ENCODE measurements around the gene ADGRD1.

ADGRD1 gene

DNA sequence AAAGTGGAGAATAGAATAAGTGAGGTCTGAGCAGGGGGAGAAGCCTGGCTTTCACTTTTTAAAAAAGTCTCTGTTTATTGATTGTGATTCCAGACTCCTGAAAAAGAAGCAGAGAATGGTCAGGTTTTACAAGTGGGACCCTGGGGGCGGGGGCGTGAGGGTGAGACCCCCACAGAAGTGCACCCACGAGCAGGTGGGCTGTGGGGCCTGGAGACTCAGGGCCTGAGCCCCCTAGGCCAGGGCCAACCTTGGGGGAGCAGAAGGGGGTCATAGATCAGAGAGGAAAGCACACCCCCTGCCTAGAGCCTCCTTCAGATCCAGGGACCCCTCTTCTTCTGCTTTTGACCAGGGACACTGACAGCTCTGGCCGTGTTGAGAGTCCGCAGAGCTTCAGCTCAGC lies 180.3 kb downstream of the ADGRD1 start:
- intact Hi-C loops (cut with DNase I; ENCODE audit: low total_unique reads): loop anchor here (2.0 kb wide), 1 partner anchor 217 kb away; no protein-coding TSS in a partner anchor
- TF ChIP-seq, protein P1, sequence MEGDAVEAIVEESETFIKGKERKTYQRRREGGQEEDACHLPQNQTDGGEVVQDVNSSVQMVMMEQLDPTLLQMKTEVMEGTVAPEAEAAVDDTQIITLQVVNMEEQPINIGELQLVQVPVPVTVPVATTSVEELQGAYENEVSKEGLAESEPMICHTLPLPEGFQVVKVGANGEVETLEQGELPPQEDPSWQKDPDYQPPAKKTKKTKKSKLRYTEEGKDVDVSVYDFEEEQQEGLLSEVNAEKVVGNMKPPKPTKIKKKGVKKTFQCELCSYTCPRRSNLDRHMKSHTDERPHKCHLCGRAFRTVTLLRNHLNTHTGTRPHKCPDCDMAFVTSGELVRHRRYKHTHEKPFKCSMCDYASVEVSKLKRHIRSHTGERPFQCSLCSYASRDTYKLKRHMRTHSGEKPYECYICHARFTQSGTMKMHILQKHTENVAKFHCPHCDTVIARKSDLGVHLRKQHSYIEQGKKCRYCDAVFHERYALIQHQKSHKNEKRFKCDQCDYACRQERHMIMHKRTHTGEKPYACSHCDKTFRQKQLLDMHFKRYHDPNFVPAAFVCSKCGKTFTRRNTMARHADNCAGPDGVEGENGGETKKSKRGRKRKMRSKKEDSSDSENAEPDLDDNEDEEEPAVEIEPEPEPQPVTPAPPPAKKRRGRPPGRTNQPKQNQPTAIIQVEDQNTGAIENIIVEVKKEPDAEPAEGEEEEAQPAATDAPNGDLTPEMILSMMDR (IDR thresholded peaks at IDR 0.05): no peak
- Histone ChIP-seq H3K4me1 (peaks cover 0 to 11% (median 8%) of the 10 kb centered on the region in 4 donors), H3K27ac (no peak overlapping the region), H3K9me3 (no peaks in the 10 kb centered on the region), H3K4me3 (no peak overlapping the region), H3K27me3 (no peaks in the 10 kb centered on the region), H3K36me3 (peaks cover 0 to 5% (median 4%) of the 10 kb centered on the region in 3 donors)
- DNase-seq: no peak

DNA sequence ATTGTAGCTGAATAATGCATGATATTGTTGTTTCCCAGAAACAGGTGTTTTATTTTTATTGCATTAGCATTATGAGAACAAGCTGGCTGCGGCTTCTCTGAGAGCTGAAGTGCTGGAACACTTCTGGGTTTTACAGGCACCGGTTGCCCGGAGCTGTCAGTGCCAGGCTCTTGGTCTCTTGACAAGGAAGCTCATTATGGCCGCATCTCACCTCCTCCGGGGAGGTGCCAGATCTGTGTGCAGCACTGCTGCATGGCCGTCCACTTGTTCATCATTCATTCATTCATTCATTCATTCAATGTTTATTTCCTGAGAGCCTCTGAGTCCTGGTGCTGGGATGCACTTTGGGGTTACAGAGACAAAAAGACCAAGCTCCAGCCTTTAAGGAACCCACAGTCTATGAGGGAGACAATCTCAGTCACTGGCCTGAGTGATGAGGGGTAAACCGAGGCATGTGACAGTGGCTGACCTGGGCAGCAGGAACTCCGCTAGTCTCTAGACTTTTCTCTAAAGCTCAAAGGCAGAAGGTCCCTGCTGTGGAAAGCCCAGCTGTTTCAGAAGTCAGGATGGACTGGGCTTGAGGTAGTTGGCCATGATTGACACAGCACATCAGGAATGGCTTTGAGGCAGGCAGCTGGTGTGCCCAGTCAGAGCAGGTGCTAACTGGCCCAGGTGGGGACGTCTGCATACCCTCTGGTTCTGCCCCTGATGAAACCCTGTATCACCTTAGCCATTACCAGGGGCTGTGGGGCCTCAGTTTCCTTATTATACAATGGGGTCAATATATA lies 181.0 kb downstream of the ADGRD1 start:
- no peak for DNase-seq
- Histone ChIP-seq H3K27me3 (no peaks in the 10 kb centered on the region), H3K9me3 (no peaks in the 10 kb centered on the region), H3K27ac (no peak overlapping the region), H3K36me3 (peaks cover 0 to 5% (median 4%) of the 10 kb centered on the region in 3 donors), H3K4me1 (peaks cover 0 to 11% (median 8%) of the 10 kb centered on the region in 4 donors), H3K4me3 (no peak overlapping the region)
- intact Hi-C loops (cut with DNase I; ENCODE audit: low total_unique reads): no loop called here
- TF ChIP-seq, protein P1 (IDR thresholded peaks at IDR 0.05): no peak

DNA sequence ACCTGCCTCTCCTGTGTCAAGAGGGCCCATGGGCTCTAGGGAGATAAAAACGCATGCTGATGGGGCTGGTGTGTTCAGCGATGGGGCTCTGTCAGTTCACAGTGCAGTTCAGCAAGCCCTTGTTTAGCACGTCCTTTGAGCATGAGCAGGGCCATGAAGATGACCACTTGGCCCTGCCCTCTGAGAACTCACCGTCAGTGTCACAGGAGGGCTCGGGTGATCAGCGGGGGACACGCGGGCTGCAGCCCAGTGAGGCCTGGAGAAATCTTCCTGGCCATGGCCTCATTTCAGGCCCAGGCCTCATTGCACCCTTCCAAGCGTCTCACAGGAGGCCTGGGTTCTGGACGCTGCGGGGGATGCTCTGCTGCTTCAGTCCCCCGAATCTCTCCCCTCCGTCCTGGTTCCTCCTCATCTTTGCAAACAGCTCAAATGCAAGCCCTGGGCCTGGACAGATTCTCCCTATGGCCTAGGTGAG lies 181.6 kb downstream of the ADGRD1 start:
- peaks cover 0 to 11% (median 8%) of the 10 kb centered on the region in 4 donors for H3K4me1 ChIP-seq
- no peak overlapping the region for H3K4me3 ChIP-seq
- intact Hi-C loops (cut with DNase I; ENCODE audit: low total_unique reads): no loop called here
- TF ChIP-seq, protein P1 (IDR thresholded peaks at IDR 0.05): no peak
- no peak overlapping the region for H3K27ac ChIP-seq
- H3K27me3 ChIP-seq: no peaks in the 10 kb centered on the region
- DNase-seq: no peak
- no peaks in the 10 kb centered on the region for H3K9me3 ChIP-seq
- peaks cover 0 to 5% (median 4%) of the 10 kb centered on the region in 3 donors for H3K36me3 ChIP-seq

DNA sequence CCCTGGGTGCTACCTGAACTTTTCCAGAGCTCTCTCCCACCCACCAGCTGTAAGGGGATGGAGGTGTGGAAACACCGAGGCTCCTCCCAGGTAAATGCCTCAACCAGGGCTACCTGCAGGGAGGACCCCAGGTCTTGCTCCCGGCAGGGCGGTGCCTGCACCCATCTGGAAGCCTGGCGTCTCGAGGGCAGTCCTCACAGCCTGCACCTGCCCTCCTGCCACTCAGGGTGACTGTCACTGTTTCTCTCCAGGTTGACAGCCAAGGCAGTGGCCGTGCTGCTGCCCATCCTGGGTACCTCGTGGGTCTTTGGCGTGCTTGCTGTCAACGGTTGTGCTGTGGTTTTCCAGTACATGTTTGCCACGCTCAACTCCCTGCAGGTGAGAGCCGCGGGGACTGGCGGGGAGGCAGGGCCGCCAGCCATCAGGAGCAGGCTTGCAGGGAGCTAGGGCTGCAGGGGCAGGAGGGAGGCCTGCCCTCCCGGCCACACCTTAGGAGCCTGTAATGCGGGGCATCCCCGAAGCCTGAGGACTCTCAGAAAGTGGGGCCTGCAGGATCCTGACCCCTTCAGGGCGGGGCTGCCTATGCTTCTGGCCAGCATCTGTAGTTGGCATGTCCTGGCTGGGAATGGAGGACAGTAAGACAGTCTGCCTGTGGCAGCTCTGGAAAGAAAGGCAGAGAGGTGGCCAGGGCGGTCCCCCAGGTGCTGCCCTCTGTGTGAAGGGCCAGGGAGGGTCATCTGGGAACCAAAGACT lies 182.3 kb downstream of the ADGRD1 start:
- H3K27ac ChIP-seq: no peak overlapping the region
- H3K27me3 ChIP-seq: no peaks in the 10 kb centered on the region
- intact Hi-C loops (cut with DNase I; ENCODE audit: low total_unique reads): no loop called here
- H3K4me3 ChIP-seq: no peak overlapping the region
- DNase-seq: no peak
- TF ChIP-seq, protein P1 (IDR thresholded peaks at IDR 0.05): no peak
- H3K4me1 ChIP-seq: peaks cover 0 to 11% (median 8%) of the 10 kb centered on the region in 4 donors
- peaks cover 0 to 5% (median 4%) of the 10 kb centered on the region in 3 donors for H3K36me3 ChIP-seq
- no peaks in the 10 kb centered on the region for H3K9me3 ChIP-seq

DNA sequence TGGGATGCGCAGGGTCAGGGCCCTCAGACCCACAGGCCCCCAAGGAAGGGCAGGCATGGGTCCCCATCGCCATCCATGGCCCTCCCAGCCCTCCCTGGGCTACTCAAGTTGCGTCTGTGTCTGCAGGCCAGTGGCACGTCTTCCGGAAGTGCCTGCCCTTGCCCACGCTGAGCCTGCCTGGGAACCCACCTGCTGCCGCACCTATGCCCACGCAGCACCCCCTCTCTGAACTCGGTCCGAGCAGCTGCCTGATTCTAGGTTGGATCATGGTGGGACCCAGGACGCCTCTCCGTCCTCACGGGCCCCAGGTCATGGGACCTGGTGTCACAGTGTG lies 182.8 kb downstream of the ADGRD1 start:
- Histone ChIP-seq H3K27ac (no peak overlapping the region), H3K27me3 (no peaks in the 10 kb centered on the region), H3K36me3 (peaks cover 0 to 5% (median 4%) of the 10 kb centered on the region in 3 donors), H3K4me1 (peaks cover 0 to 11% (median 8%) of the 10 kb centered on the region in 4 donors), H3K4me3 (no peak overlapping the region), H3K9me3 (no peaks in the 10 kb centered on the region)
- no peak for DNase-seq
- TF ChIP-seq, protein P1 (IDR thresholded peaks at IDR 0.05): no peak
- intact Hi-C loops (cut with DNase I; ENCODE audit: low total_unique reads): no loop called here

Measured in tibial artery (tissue), 4 donors.